ENCODE measurements around the gene ZNF324. TPM values are rescaled to one million over a fixed set of nuclear protein-coding genes. Genes with fewer than 3 reads are reported as not detected.

Gene ZNF324
- total RNA-seq, 1 donor from 2014 or later = 9.3 TPM

GRCh38 chr19:58475714-58476497, 9.0 kb downstream of the ZNF324 start, which contains the start of gene ZNF446:
Gene ZNF446 (plus strand): TSS chr19:58476352. CDS start chr19:58477219, 867 bp downstream.
- H3K27ac Mint-ChIP-seq (ENCODE audit: unreplicated experiment) = peak within 1 kb of the TSS; percentile 96
- H3K36me3 Mint-ChIP-seq (ENCODE audit: low read depth, unreplicated experiment) = peaks cover 17% of the 10 kb centered on the region
- H2AFZ ChIP-seq (ENCODE audit: low read depth, low read length) = peak within 1 kb of the TSS; percentile 79
- H3K27me3 ChIP-seq (ENCODE audit: insufficient read depth, low read length) = no peaks in the 10 kb centered on the region
- H3K36me3 ChIP-seq (ENCODE audit: insufficient read depth, low read length) = peaks cover 9% of the 10 kb centered on the region
- peaks cover 26% of the 10 kb centered on the region for H4K20me1 ChIP-seq (ENCODE audit: insufficient read depth, low read length)
- H3K27me3 Mint-ChIP-seq (ENCODE audit: low read depth, unreplicated experiment) = no peaks in the 10 kb centered on the region
- H3K27ac ChIP-seq (ENCODE audit: low read depth, low read length) = peak within 1 kb of the TSS; percentile 76
- peak within 1 kb of the TSS; percentile 86 for H3K4me3 Mint-ChIP-seq (ENCODE audit: unreplicated experiment)
- H3K4me2 ChIP-seq (ENCODE audit: low read length) = peak within 1 kb of the TSS; percentile 91
- H3K9me3 Mint-ChIP-seq (ENCODE audit: unreplicated experiment) = no peaks in the 10 kb centered on the region
- TF ChIP-seq CTCF (IDR thresholded peaks at IDR 0.05; ENCODE audit: insufficient read depth, low read depth, low read length) (no peak), EZH2 (IDR thresholded peaks at IDR 0.05; ENCODE audit: insufficient read depth, low read length) (no peak)
- H3K79me2 ChIP-seq (ENCODE audit: insufficient read depth, low read length) = no peaks in the 10 kb centered on the region
- H3K4me3 ChIP-seq (ENCODE audit: insufficient read depth, low read depth, low read length) = peak within 1 kb of the TSS; percentile 69
- FAIRE-seq (peak; percentile 95), DNase-seq (ENCODE audit: low read depth) (peak; percentile 92)
- H3K4me1 Mint-ChIP-seq (ENCODE audit: low read depth, unreplicated experiment) = peaks cover 26% of the 10 kb centered on the region
- no peaks in the 10 kb centered on the region for H3K9me3 ChIP-seq (ENCODE audit: insufficient read depth, low read depth, low read length)
- H3K4me1 ChIP-seq (ENCODE audit: insufficient read depth, low read length) = peaks cover 31% of the 10 kb centered on the region
- peak within 1 kb of the TSS; percentile 81 for H3K9ac ChIP-seq (ENCODE audit: low read length)

GRCh38 chr19:58476498-58477015, 9.7 kb downstream of the ZNF324 start:
- Mint-ChIP-seq H3K36me3 (ENCODE audit: low read depth, unreplicated experiment) (peaks cover 20% of the 10 kb centered on the region), H3K27me3 (ENCODE audit: low read depth, unreplicated experiment) (no peaks in the 10 kb centered on the region), H3K4me3 (ENCODE audit: unreplicated experiment) (peak overlapping the region; percentile 82), H3K9me3 (ENCODE audit: unreplicated experiment) (no peaks in the 10 kb centered on the region), H3K27ac (ENCODE audit: unreplicated experiment) (peak overlapping the region; percentile 96), H3K4me1 (ENCODE audit: low read depth, unreplicated experiment) (peaks cover 26% of the 10 kb centered on the region)
- FAIRE-seq = no peak
- peak; percentile 10 for DNase-seq (ENCODE audit: low read depth)
- Histone ChIP-seq H3K9me3 (ENCODE audit: insufficient read depth, low read depth, low read length) (no peaks in the 10 kb centered on the region), H3K4me2 (ENCODE audit: low read length) (peak overlapping the region; percentile 91), H2AFZ (ENCODE audit: low read depth, low read length) (peak overlapping the region; percentile 79), H4K20me1 (ENCODE audit: insufficient read depth, low read length) (peaks cover 26% of the 10 kb centered on the region), H3K27me3 (ENCODE audit: insufficient read depth, low read length) (no peaks in the 10 kb centered on the region), H3K9ac (ENCODE audit: low read length) (peak overlapping the region; percentile 81), H3K4me3 (ENCODE audit: insufficient read depth, low read depth, low read length) (peak overlapping the region; percentile 69), H3K79me2 (ENCODE audit: insufficient read depth, low read length) (no peaks in the 10 kb centered on the region), H3K4me1 (ENCODE audit: insufficient read depth, low read length) (peaks cover 31% of the 10 kb centered on the region), H3K36me3 (ENCODE audit: insufficient read depth, low read length) (peaks cover 9% of the 10 kb centered on the region), H3K27ac (ENCODE audit: low read depth, low read length) (peak overlapping the region; percentile 76)
- TF ChIP-seq CTCF (IDR thresholded peaks at IDR 0.05; ENCODE audit: insufficient read depth, low read depth, low read length) (no peak), EZH2 (IDR thresholded peaks at IDR 0.05; ENCODE audit: insufficient read depth, low read length) (no peak)
